ENCODE data around the gene GXYLT2. TPM values are rescaled to one million over a fixed set of nuclear protein-coding genes. Genes with fewer than 3 reads are reported as not detected.

Gene GXYLT2
- total and polyA plus RNA-seq, 2 donors (not counting 1 experiment from before 2014, with no cell fraction given), result not detected

DNA sequence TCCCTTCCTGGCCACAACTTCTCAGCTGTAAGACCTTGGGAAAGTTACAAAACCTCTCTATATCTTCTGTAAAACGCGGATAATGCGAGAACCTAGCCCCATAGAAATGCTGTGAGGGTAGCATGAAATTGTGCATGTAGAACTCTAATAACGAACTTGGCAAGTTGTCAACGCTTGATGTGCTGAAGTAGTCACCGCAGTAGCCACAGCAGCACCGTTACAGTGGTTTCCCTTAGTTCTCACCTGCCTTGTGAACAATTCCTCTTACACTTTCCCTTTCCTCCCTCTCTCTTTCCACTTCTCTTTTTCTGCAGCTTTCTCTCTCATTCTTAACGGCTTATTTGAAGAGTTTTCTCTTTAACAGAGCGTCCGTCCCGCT is 39.2 kb upstream of the GXYLT2 start:
- Histone ChIP-seq H3K4me1 (ENCODE audit: control insufficient read depth in 2 of 2, insufficient read depth in 2 of 2, low read length in 2 of 2) (peaks cover 18 to 20% of the 10 kb centered on the region in 2 donors), H3K27ac (ENCODE audit: low read length in 2 of 2) (peak overlapping the region in 1 of 2 donors; percentile 50), H3K4me2 (replicated peaks; ENCODE audit: low read depth, low read length, poor library complexity, severe bottlenecking) (peak overlapping the region; percentile 77), H3K79me2 (ENCODE audit: control insufficient read depth, insufficient read depth, low read length) (peaks cover 19% of the 10 kb centered on the region), H4K20me1 (ENCODE audit: control insufficient read depth, insufficient read depth, low read length, poor library complexity, severe bottlenecking) (no peaks in the 10 kb centered on the region), H3K36me3 (replicated peaks in 1 of 2; ENCODE audit: control extremely low read depth in 1 of 2, control insufficient read depth in 1 of 2, extremely low read depth in 1 of 2, insufficient read depth in 2 of 2, low read length in 1 of 2) (no peaks in the 10 kb centered on the region), H2AFZ (ENCODE audit: insufficient read depth, low read depth, low read length, poor library complexity, severe bottlenecking) (peak overlapping the region; percentile 89), H3K9me3 (ENCODE audit: control extremely low read depth in 1 of 3, control insufficient read depth in 2 of 3, insufficient read depth in 1 of 3, low read length in 2 of 3) (no peaks in the 10 kb centered on the region), H3K27me3 (replicated peaks in 1 of 4; ENCODE audit: control extremely low read depth in 1 of 4, control insufficient read depth in 3 of 4, insufficient read depth in 4 of 4, low read length in 3 of 4) (no peaks in the 10 kb centered on the region), H3K4me3 (ENCODE audit: control extremely low read depth in 1 of 5, extremely low read depth in 1 of 5, insufficient read depth in 1 of 5, low read depth in 2 of 5, low read length in 4 of 5) (peak overlapping the region; percentile 67 to 92 (median 85)), H3K9ac (ENCODE audit: low read length) (peak overlapping the region; percentile 68)
- no peak for DNase-seq
- ChIA-PET POLR2A (no interaction called here), CTCF (interaction anchor here (1.0 to 2.4 kb wide), 4 partner anchors 26 to 1138 kb away, joined by 3 to 8 read pairs (median 4); no protein-coding TSS in a partner anchor)
- Mint-ChIP-seq H3K27ac (peak overlapping the region; percentile 82), H3K9me3 (ENCODE audit: insufficient read depth) (no peaks in the 10 kb centered on the region), H3K27me3 (no peaks in the 10 kb centered on the region), H3K4me1 (peaks cover 35% of the 10 kb centered on the region), H3K4me3 (peak overlapping the region; percentile 93)
- WGBS (ENCODE audit: insufficient coverage), result 0% methylated on average over 8 of the region's 11 CpGs
- TF ChIP-seq, protein P1, sequence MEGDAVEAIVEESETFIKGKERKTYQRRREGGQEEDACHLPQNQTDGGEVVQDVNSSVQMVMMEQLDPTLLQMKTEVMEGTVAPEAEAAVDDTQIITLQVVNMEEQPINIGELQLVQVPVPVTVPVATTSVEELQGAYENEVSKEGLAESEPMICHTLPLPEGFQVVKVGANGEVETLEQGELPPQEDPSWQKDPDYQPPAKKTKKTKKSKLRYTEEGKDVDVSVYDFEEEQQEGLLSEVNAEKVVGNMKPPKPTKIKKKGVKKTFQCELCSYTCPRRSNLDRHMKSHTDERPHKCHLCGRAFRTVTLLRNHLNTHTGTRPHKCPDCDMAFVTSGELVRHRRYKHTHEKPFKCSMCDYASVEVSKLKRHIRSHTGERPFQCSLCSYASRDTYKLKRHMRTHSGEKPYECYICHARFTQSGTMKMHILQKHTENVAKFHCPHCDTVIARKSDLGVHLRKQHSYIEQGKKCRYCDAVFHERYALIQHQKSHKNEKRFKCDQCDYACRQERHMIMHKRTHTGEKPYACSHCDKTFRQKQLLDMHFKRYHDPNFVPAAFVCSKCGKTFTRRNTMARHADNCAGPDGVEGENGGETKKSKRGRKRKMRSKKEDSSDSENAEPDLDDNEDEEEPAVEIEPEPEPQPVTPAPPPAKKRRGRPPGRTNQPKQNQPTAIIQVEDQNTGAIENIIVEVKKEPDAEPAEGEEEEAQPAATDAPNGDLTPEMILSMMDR (IDR thresholded peaks at IDR 0.05), result no peak
- TF ChIP-seq EZH2 (IDR thresholded peaks at IDR 0.05; ENCODE audit: borderline replicate concordance, insufficient read depth, low read depth, low read length, poor library complexity, severe bottlenecking), result no peak
- intact Hi-C loops (cut with micrococcal nuclease), result loop anchor here (1.0 to 2.0 kb wide), 3 partner anchors 148 to 1126 kb away; partner anchors contain the start of genes PPP4R2 and RYBP
- ATAC-seq (ENCODE audit: low read depth), result peak; percentile 23

DNA sequence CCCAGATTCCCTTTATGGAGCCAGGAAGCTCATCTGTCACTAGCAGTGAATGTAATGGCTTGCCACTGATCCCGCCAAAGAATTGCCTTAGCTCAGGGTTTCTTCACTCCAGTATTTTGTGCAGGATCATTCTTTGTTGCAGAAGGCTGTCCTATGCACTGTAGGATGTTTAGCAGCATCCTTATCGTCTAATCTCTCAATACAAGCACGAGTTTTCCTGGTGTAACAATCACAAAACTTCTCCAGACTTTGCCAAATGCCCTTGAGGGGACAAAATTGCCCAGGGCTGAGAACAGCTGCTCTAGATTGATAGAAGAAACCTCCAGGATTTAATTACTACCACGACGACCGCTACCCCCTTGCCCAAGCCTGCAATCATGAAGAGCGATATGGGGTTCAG is 32.8 kb upstream of the GXYLT2 start:
- POLR2A ChIA-PET, result no interaction called here
- peaks cover 15% of the 10 kb centered on the region for H3K27me3 Mint-ChIP-seq
- no peaks in the 10 kb centered on the region for H4K20me1 ChIP-seq (ENCODE audit: control insufficient read depth, insufficient read depth, low read length, poor library complexity, severe bottlenecking)
- H3K4me3 Mint-ChIP-seq, result no peak overlapping the region
- H3K9ac ChIP-seq (ENCODE audit: low read length), result no peak overlapping the region
- CTCF ChIA-PET, result interaction anchor here (0.6 to 0.8 kb wide), 2 partner anchors 15 kb away, joined by 3 read pairs; no protein-coding TSS in a partner anchor
- no peaks in the 10 kb centered on the region for H3K79me2 ChIP-seq (ENCODE audit: control insufficient read depth, insufficient read depth, low read length)
- no peak overlapping the region for H3K27ac ChIP-seq (ENCODE audit: low read length in 2 of 2)
- intact Hi-C loops (cut with micrococcal nuclease), result no loop called here
- 92% methylated on average over 4 of the region's 7 CpGs for WGBS (ENCODE audit: insufficient coverage)
- H3K4me1 ChIP-seq (ENCODE audit: control insufficient read depth in 2 of 2, insufficient read depth in 2 of 2, low read length in 2 of 2), result no peaks in the 10 kb centered on the region
- no peak for DNase-seq
- no peaks in the 10 kb centered on the region for H3K4me1 Mint-ChIP-seq
- no peaks in the 10 kb centered on the region for H3K9me3 ChIP-seq (ENCODE audit: control extremely low read depth in 1 of 3, control insufficient read depth in 2 of 3, insufficient read depth in 1 of 3, low read length in 2 of 3)
- H2AFZ ChIP-seq (ENCODE audit: insufficient read depth, low read depth, low read length, poor library complexity, severe bottlenecking), result no peak overlapping the region
- H3K4me2 ChIP-seq (replicated peaks; ENCODE audit: low read depth, low read length, poor library complexity, severe bottlenecking), result no peak overlapping the region
- ATAC-seq (ENCODE audit: low read depth), result no peak
- no peaks in the 10 kb centered on the region for H3K9me3 Mint-ChIP-seq (ENCODE audit: insufficient read depth)
- TF ChIP-seq, protein P1 (IDR thresholded peaks at IDR 0.05), result no peak
- no peak for TF ChIP-seq EZH2 (IDR thresholded peaks at IDR 0.05; ENCODE audit: borderline replicate concordance, insufficient read depth, low read depth, low read length, poor library complexity, severe bottlenecking)
- H3K4me3 ChIP-seq (ENCODE audit: control extremely low read depth in 1 of 5, extremely low read depth in 1 of 5, insufficient read depth in 1 of 5, low read depth in 2 of 5, low read length in 4 of 5), result no peak overlapping the region
- peaks cover 0 to 9% (median 0%) of the 10 kb centered on the region in 4 experiments for H3K27me3 ChIP-seq (replicated peaks in 1 of 4; ENCODE audit: control extremely low read depth in 1 of 4, control insufficient read depth in 3 of 4, insufficient read depth in 4 of 4, low read length in 3 of 4)
- H3K36me3 ChIP-seq (replicated peaks in 1 of 2; ENCODE audit: control extremely low read depth in 1 of 2, control insufficient read depth in 1 of 2, extremely low read depth in 1 of 2, insufficient read depth in 2 of 2, low read length in 1 of 2), result no peaks in the 10 kb centered on the region
- no peak overlapping the region for H3K27ac Mint-ChIP-seq

Measured in B cell (primary cell).